ENCODE results near the gene CCR4. TPM values are rescaled to one million over a fixed set of nuclear protein-coding genes. Genes with fewer than 3 reads are reported as not detected.

Gene CCR4
- total RNA-seq, 1 experiment from 2014 or later, result not detected

- intact Hi-C loops (cut with micrococcal nuclease), result no loop called here
- CTCF ChIA-PET, result interaction anchor here (0.6 kb wide), 1 partner anchor 146 kb away, joined by 4 read pairs; no protein-coding TSS in a partner anchor
- Histone ChIP-seq H2AFZ (ENCODE audit: low read depth, low read length, poor library complexity, severe bottlenecking) (no peak overlapping the region), H3K4me3 (replicated peaks in 1 of 2; ENCODE audit: low read depth in 1 of 2, low read length in 2 of 2) (no peak overlapping the region), H3K9me3 (ENCODE audit: control insufficient read depth in 1 of 2, insufficient read depth in 1 of 2, low read depth in 1 of 2, low read length in 2 of 2) (no peaks in the 10 kb centered on the region), H3K4me1 (ENCODE audit: control insufficient read depth in 1 of 2, insufficient read depth in 2 of 2, low read length in 2 of 2) (no peaks in the 10 kb centered on the region), H3K9me2 (ENCODE audit: insufficient read depth) (no peaks in the 10 kb centered on the region), H3K36me3 (ENCODE audit: control insufficient read depth in 1 of 2, insufficient read depth in 2 of 2, low read length in 2 of 2) (no peaks in the 10 kb centered on the region), H3K27ac (ENCODE audit: low read depth, low read length) (no peak overlapping the region), H3K79me2 (ENCODE audit: insufficient read depth, low read length) (no peaks in the 10 kb centered on the region), H3K4me2 (ENCODE audit: low read length) (no peak overlapping the region), H3K9ac (ENCODE audit: low read length) (no peak overlapping the region), H3K27me3 (ENCODE audit: insufficient read depth, low read length) (no peaks in the 10 kb centered on the region), H4K20me1 (ENCODE audit: insufficient read depth) (no peaks in the 10 kb centered on the region)
- DNase-seq (ENCODE audit: low read depth, low spot score) (no peak), ATAC-seq (no peak)
- TF ChIP-seq ZFX (IDR thresholded peaks at IDR 0.05) (no peak), POLR2AphosphoS5 (IDR thresholded peaks at IDR 0.05; ENCODE audit: low read depth, low read length) (no peak), EZH2phosphoT487 (IDR thresholded peaks at IDR 0.05; ENCODE audit: borderline replicate concordance) (no peak), EGR1 (IDR thresholded peaks at IDR 0.05; ENCODE audit: low read depth) (no peak), POLR2A (IDR thresholded peaks at IDR 0.05; ENCODE audit: borderline replicate concordance, extremely low read depth, insufficient read depth, insufficient read length) (no peak), CEBPB (IDR thresholded peaks at IDR 0.05; ENCODE audit: low read depth) (no peak), MAX (IDR thresholded peaks at IDR 0.05) (no peak), ATF3 (IDR thresholded peaks at IDR 0.05) (no peak), ELF1 (IDR thresholded peaks at IDR 0.05; ENCODE audit: borderline replicate concordance, low read depth) (no peak), CTCF (IDR thresholded peaks at IDR 0.05 in 2 of 3, conservative IDR thresholded peaks at IDR 0.05 in 1 of 3; ENCODE audit: borderline replicate concordance in 1 of 3, insufficient read depth in 1 of 3, low read depth in 2 of 3, low read length in 2 of 3) (no peak), TCF7L2 (IDR thresholded peaks at IDR 0.05; ENCODE audit: borderline replicate concordance, extremely low read depth, insufficient read depth, insufficient read length) (no peak), SIN3A (IDR thresholded peaks at IDR 0.05; ENCODE audit: low read depth) (no peak), JUND (IDR thresholded peaks at IDR 0.05) (no peak), SP1 (IDR thresholded peaks at IDR 0.05; ENCODE audit: low read depth) (no peak), ZBTB33 (IDR thresholded peaks at IDR 0.05; ENCODE audit: extremely low read depth, insufficient replicate concordance, low read length) (no peak), RAD21 (IDR thresholded peaks at IDR 0.05; ENCODE audit: low read depth) (no peak), SRF (IDR thresholded peaks at IDR 0.05; ENCODE audit: low read depth) (no peak), REST (IDR thresholded peaks at IDR 0.05; ENCODE audit: low read depth) (no peak), YY1 (IDR thresholded peaks at IDR 0.05; ENCODE audit: extremely low read depth, insufficient replicate concordance, low read depth, low read length) (no peak)
- no TSS peak for BruUV-seq (replicated peaks)
- POLR2A ChIA-PET, result no interaction called here
- RAD21 ChIA-PET (ENCODE audit: low non-redundant PET in 1 of 2, low total read pairs in 2 of 2, uncharacterized antibody in 2 of 2, unreplicated experiment in 2 of 2), result no interaction called here
These were observed 21.2 kb downstream of the CCR4 start for GRCh38 chr3:32972482-32973146.

All from HCT116 (cell line).